WTC11 (cell line): ENCODE measurements around the gene EMD. TPM values are rescaled to one million over a fixed set of nuclear protein-coding genes. Genes with fewer than 3 reads are reported as not detected.
A peak's percentile ranks its signal among the peaks of the same experiment; 100 is the strongest.

Experiments
- ATAC-seq: fragments of 200-7000 bp; cut with Tn5 transposase; 2 replicates; pipeline ENCODE4 v1.10.0; 2021; ENCODE audit warnings: mild to moderate bottlenecking, moderate library complexity
- CTCF ChIA-PET: fragments of 300-600 bp; sonication (Branson Sonifier 250); formaldehyde crosslinking; loops from one replicate; lab custom pipeline; 2021; ENCODE audit warnings: antibody characterized with exemption; lab: Charles Lee
- POLR2A ChIA-PET: fragments of 350-600 bp; sonication (Branson Sonifier 250); formaldehyde crosslinking; loops from one replicate; lab custom pipeline; 2021; ENCODE audit warnings: antibody characterized with exemption; lab: Charles Lee
- DNase-seq: peaks from one replicate; pipeline ENCODE4 v3.0.0; 2021; ENCODE audit warnings: low spot score
- H3K27ac Mint-ChIP-seq: 2 replicates; pipeline ENCODE4 v1.8.0; 2021; ENCODE audit warnings: mixed read lengths
- H3K27me3 Mint-ChIP-seq: 2 replicates; pipeline ENCODE4 v1.8.0; 2021; ENCODE audit warnings: low read depth, mild to moderate bottlenecking, moderate library complexity, mixed read lengths
- H3K36me3 Mint-ChIP-seq: 2 replicates; pipeline ENCODE4 v1.8.0; 2021; ENCODE audit warnings: mixed read lengths
- H3K4me1 Mint-ChIP-seq: 2 replicates; pipeline ENCODE4 v1.8.0; 2022; ENCODE audit warnings: mixed read lengths
- H3K4me3 Mint-ChIP-seq: 2 replicates; pipeline ENCODE4 v1.8.0; 2021; ENCODE audit warnings: mild to moderate bottlenecking, moderate library complexity, mixed read lengths
- H3K9me3 Mint-ChIP-seq: 2 replicates; pipeline ENCODE4 v1.8.0; 2021; ENCODE audit warnings: mixed read lengths
- AFF4 ChIP-seq: sonication (generic); formaldehyde crosslinking; IDR thresholded peaks from 2 replicates; pipeline ENCODE4 v1.8.1; 2023; ENCODE audit warnings: mild to moderate bottlenecking, missing genetic modification reagents, borderline replicate concordance
- CREB1 ChIP-seq: sonication (generic); formaldehyde crosslinking; IDR thresholded peaks from 2 replicates; pipeline ENCODE4 v1.8.0; 2023; ENCODE audit warnings: mild to moderate bottlenecking, missing genetic modification reagents
- CTCF ChIP-seq: fragments of 200-600 bp; IDR thresholded peaks from 2 replicates; pipeline ENCODE4 v1.8.0; 2022; ENCODE audit warnings: antibody characterized with exemption
- EMX1 ChIP-seq: fragments of 250-450 bp; sonication (Bioruptor Pico); IDR thresholded peaks from 2 replicates; pipeline ENCODE4 v1.8.0; 2021; ENCODE audit warnings: mild to moderate bottlenecking
- ERG ChIP-seq: fragments of 250-450 bp; sonication (Bioruptor Pico); IDR thresholded peaks from 2 replicates; pipeline ENCODE4 v1.8.0; 2021; ENCODE audit warnings: mild to moderate bottlenecking
- FOXK1 ChIP-seq: sonication (generic); formaldehyde crosslinking; IDR thresholded peaks from 2 replicates; pipeline ENCODE4 v1.8.0; 2022; ENCODE audit warnings: mild to moderate bottlenecking, moderate library complexity, missing genetic modification reagents
- FOXP1 ChIP-seq: sonication (generic); formaldehyde crosslinking; IDR thresholded peaks from 2 replicates; pipeline ENCODE4 v1.8.0; 2022; ENCODE audit warnings: missing genetic modification reagents, mild to moderate bottlenecking, moderate library complexity, borderline replicate concordance
- GABPB1 ChIP-seq: sonication (generic); formaldehyde crosslinking; IDR thresholded peaks from 2 replicates; pipeline ENCODE4 v1.8.1; 2023; ENCODE audit warnings: mild to moderate bottlenecking, missing genetic modification reagents
- HMGA2 ChIP-seq: fragments of 250-450 bp; sonication (Bioruptor Pico); IDR thresholded peaks from 2 replicates; pipeline ENCODE4 v1.4.0; 2021; ENCODE audit warnings: mild to moderate bottlenecking, moderate library complexity
- NFE2L1 ChIP-seq: sonication (generic); formaldehyde crosslinking; IDR thresholded peaks from 2 replicates; pipeline ENCODE4 v1.8.1; 2023; ENCODE audit warnings: missing genetic modification reagents
- RELA ChIP-seq: sonication (generic); formaldehyde crosslinking; IDR thresholded peaks from 2 replicates; pipeline ENCODE4 v1.8.1; 2022; ENCODE audit warnings: missing genetic modification reagents, mild to moderate bottlenecking, borderline replicate concordance
- RORB ChIP-seq: fragments of 250-450 bp; sonication (Bioruptor Pico); IDR thresholded peaks from 2 replicates; pipeline ENCODE4 v1.9.0; 2021; ENCODE audit warnings: mild to moderate bottlenecking
- SMAD3 ChIP-seq: sonication (generic); formaldehyde crosslinking; IDR thresholded peaks from 2 replicates; pipeline ENCODE4 v1.8.0; 2022; ENCODE audit warnings: missing genetic modification reagents, mild to moderate bottlenecking, borderline replicate concordance
- SMAD4 ChIP-seq: sonication (generic); formaldehyde crosslinking; IDR thresholded peaks from 2 replicates; pipeline ENCODE4 v1.8.0; 2022; ENCODE audit warnings: mild to moderate bottlenecking, missing genetic modification reagents
- TCF7 ChIP-seq: sonication (generic); formaldehyde crosslinking; IDR thresholded peaks from 2 replicates; pipeline ENCODE4 v1.8.0; 2022; ENCODE audit warnings: mild to moderate bottlenecking, low read depth, missing genetic modification reagents, moderate library complexity
- USF2 ChIP-seq: sonication (generic); formaldehyde crosslinking; IDR thresholded peaks from 2 replicates; pipeline ENCODE4 v1.8.1; 2023; ENCODE audit warnings: mild to moderate bottlenecking, missing genetic modification reagents, moderate library complexity
- ZNF138 ChIP-seq: sonication (generic); formaldehyde crosslinking; conservative IDR thresholded peaks from 2 replicates; pipeline ENCODE4 v1.8.1; 2022; ENCODE audit warnings: mild to moderate bottlenecking, moderate library complexity, missing genetic modification reagents
- ZNF263 ChIP-seq: sonication (generic); formaldehyde crosslinking; IDR thresholded peaks from 2 replicates; pipeline ENCODE4 v1.8.1; 2022; ENCODE audit warnings: low read depth, mild to moderate bottlenecking, moderate library complexity, missing genetic modification reagents
- total RNA-seq: library from RNA; stranded (reverse); gene quantifications from 3 replicates; pipeline ENCODE4 v1.2.3, GENCODE V29; 2021
- TF ChIP-seq, protein P1 (sequence below): sonication (generic); formaldehyde crosslinking; IDR thresholded peaks from 2 replicates; pipeline ENCODE4 v1.8.1; 2023; ENCODE audit warnings: mild to moderate bottlenecking, missing genetic modification reagents
- TF ChIP-seq, protein P2 (sequence below): sonication (generic); formaldehyde crosslinking; IDR thresholded peaks from 2 replicates; pipeline ENCODE4 v1.8.0; 2022; ENCODE audit warnings: mild to moderate bottlenecking, missing genetic modification reagents

The EMD gene
- total RNA-seq, 1 experiment from 2014 or later, result 78.3 TPM

- no peak for TF ChIP-seq ZNF263 (CRISPR knock-in tag)
- TF ChIP-seq SMAD4 (CRISPR knock-in tag), result no peak
- TF ChIP-seq HMGA2, result no peak
- TF ChIP-seq EMX1 (CRISPR knock-in tag), result no peak
- TF ChIP-seq ZNF138 (CRISPR knock-in tag), result no peak
- no peak for TF ChIP-seq CREB1
- TF ChIP-seq CTCF, result no peak
- TF ChIP-seq SMAD3 (CRISPR knock-in tag), result no peak
- TF ChIP-seq, protein P1, sequence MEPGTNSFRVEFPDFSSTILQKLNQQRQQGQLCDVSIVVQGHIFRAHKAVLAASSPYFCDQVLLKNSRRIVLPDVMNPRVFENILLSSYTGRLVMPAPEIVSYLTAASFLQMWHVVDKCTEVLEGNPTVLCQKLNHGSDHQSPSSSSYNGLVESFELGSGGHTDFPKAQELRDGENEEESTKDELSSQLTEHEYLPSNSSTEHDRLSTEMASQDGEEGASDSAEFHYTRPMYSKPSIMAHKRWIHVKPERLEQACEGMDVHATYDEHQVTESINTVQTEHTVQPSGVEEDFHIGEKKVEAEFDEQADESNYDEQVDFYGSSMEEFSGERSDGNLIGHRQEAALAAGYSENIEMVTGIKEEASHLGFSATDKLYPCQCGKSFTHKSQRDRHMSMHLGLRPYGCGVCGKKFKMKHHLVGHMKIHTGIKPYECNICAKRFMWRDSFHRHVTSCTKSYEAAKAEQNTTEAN (CRISPR knock-in tag), result no peak
- no peak for TF ChIP-seq NFE2L1 (CRISPR knock-in tag)
- no peak for TF ChIP-seq TCF7 (CRISPR knock-in tag)
- TF ChIP-seq RELA (CRISPR knock-in tag), result no peak
- no peak for TF ChIP-seq RORB (CRISPR knock-in tag)
Observed at GRCh38 chrX:154409222-154409871, 30.3 kb downstream of the EMD start, which contains the start of gene DNASE1L1 (continued).

GRCh38 chrX:154411981-154412340 lies 32.9 kb downstream of the EMD start:
- peak; percentile 71 for ATAC-seq
- Mint-ChIP-seq H3K4me1 (peaks cover 12% of the 10 kb centered on the region), H3K9me3 (no peaks in the 10 kb centered on the region), H3K4me3 (peak overlapping the region; percentile 65), H3K27ac (peak overlapping the region; percentile 45; the same call in 1 of the 2 replicates), H3K36me3 (peaks cover 2% of the 10 kb centered on the region; the same call in 1 of the 2 replicates), H3K27me3 (no peaks in the 10 kb centered on the region)
- TF ChIP-seq USF2 (CRISPR knock-in tag) (peak; percentile 75), FOXK1 (CRISPR knock-in tag) (0 out of 2 replicates have a peak, but pooled peaks have one; percentile 30), CTCF (no peak)
- TF ChIP-seq, protein P2, sequence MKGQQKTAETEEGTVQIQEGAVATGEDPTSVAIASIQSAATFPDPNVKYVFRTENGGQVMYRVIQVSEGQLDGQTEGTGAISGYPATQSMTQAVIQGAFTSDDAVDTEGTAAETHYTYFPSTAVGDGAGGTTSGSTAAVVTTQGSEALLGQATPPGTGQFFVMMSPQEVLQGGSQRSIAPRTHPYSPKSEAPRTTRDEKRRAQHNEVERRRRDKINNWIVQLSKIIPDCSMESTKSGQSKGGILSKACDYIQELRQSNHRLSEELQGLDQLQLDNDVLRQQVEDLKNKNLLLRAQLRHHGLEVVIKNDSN (CRISPR knock-in tag), result peak; percentile 70; the same call in 1 of the 2 replicates
- POLR2A ChIA-PET, result interaction anchor here (1.0 kb wide), 1 partner anchor 14 kb away, joined by 5 read pairs; the partner anchor contains the start of gene RPL10
- peak; percentile 71 for DNase-seq
- CTCF ChIA-PET, result interaction anchor here (0.6 to 1.7 kb wide), 4 partner anchors 11 to 275 kb away, joined by 3 to 10 read pairs (median 4); partner anchors contain the start of gene FLNA

DNA sequence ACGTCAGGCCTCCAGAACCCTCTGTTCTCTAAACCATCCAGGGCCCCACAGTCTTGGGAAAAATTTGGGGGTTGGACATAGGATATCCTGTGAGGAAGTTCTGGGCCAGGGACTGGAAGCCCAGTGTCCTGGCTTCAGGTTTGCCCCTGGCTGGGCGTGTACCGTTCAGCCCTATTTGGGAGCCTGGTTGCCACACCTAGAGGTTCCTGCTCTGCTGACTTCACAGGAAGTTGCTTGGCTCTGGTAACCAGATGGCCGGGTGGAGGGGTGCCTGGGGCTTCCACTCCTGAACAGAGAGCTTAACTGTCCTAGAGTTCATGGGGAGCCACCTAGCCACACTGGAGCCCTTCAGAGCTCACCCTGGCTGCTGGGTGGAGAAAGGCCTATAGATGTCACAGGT lies 33.4 kb downstream of the EMD start:
- no peak overlapping the region for H3K27ac Mint-ChIP-seq
- ChIA-PET CTCF (interaction anchor here (1.0 to 1.7 kb wide), 2 partner anchors 39 to 276 kb away, joined by 3 to 10 read pairs; partner anchors contain the start of gene FLNA), POLR2A (interaction anchor here (1.0 kb wide), 1 partner anchor 15 kb away, joined by 5 read pairs; the partner anchor contains the start of gene RPL10)
- H3K4me1 Mint-ChIP-seq, result peaks cover 12% of the 10 kb centered on the region
- no peaks in the 10 kb centered on the region for H3K9me3 Mint-ChIP-seq
- no peaks in the 10 kb centered on the region for H3K27me3 Mint-ChIP-seq
- peaks cover 2% of the 10 kb centered on the region; the same call in 1 of the 2 replicates for H3K36me3 Mint-ChIP-seq
- DNase-seq (no peak), ATAC-seq (no peak)
- peak overlapping the region; percentile 65 for H3K4me3 Mint-ChIP-seq
- TF ChIP-seq ERG (CRISPR knock-in tag), result no peak
- no peak for TF ChIP-seq AFF4 (CRISPR knock-in tag)
- no peak for TF ChIP-seq FOXP1 (CRISPR knock-in tag)
- TF ChIP-seq RELA (CRISPR knock-in tag), result no peak
- TF ChIP-seq GABPB1 (CRISPR knock-in tag), result no peak
